ENCODE data around the gene GADD45G.

GADD45G gene

DNA sequence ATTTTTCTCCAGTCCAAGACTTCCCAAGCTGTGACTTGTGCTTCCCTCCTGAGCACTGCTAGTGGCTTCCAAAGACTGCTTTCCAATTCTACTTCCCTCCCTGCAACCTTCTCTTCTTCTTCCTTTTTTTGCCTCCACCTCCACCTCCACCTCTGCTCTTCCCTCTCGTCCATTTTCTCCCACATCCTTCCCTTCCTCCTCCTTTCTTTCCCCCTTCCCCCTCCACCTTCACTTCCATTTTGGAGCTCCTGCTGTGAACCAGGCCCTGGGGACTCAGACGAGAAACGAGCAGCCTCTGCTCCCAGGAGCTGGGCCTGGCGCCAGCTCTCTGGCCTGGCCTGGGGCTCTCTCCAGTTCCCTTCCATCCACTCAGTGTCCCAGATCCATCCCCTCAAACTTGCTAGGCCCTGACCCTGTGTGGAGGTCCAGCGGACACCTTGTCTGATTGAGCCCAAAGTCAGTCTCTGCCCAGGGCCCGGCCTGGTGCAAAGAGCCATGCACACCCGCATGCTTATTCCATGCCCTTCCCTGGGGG is 5.6 kb downstream of the GADD45G start:
- no peak for DNase-seq

DNA sequence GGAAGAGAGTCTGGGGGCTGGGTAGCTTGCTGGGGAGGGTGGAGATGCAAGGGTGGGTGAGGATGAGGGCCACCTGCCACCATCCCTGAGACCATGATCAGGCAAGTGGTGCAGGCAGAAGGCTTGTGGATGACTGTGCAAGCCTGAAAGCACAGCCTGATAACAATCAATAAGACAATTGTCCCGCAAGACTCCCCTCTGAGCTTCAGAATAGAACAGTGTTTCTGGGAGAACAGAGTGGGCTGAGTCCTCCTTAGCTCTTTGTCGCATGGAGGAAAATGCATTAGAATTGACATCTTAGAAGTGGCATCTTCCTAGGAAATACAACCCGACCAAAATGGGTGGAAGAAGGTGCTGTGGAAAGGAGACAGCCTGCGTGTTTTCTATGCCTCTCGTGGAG is 6.6 kb downstream of the GADD45G start:
- no peak for DNase-seq

DNA sequence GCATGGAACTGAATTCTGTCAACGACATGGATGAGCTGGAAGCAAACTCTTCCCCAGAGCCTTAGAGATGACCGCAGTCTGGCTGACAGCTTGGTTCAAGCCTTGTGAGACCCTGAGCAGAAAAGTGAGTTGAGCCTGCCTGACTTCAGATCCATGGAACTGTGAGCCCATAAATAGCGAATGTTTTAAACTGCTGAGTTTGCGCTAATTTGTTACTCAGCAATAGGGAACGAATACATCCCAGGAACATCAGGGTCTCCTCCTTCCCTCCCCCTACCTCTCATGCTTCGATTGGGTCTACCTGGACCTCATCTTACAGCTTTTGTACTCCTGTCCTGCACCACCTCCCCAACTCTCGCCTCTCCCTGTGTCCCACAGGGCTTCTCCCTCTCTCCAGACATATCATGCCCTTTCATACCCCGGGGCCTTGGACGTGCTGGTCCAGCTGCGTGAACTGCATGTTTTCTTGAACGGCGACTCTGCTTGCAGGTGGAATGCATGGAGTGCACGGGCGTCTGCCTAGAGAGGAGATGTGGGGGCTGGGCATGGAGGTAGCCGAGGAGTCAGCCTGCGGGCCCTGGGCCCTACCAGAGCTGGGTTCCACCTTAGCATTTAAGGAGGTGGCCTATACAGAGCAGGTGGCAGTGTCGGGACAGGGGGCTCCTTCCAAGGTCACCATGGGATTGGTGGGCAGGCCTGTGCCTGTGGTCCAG is 7.9 kb downstream of the GADD45G start:
- no peak for DNase-seq

DNA sequence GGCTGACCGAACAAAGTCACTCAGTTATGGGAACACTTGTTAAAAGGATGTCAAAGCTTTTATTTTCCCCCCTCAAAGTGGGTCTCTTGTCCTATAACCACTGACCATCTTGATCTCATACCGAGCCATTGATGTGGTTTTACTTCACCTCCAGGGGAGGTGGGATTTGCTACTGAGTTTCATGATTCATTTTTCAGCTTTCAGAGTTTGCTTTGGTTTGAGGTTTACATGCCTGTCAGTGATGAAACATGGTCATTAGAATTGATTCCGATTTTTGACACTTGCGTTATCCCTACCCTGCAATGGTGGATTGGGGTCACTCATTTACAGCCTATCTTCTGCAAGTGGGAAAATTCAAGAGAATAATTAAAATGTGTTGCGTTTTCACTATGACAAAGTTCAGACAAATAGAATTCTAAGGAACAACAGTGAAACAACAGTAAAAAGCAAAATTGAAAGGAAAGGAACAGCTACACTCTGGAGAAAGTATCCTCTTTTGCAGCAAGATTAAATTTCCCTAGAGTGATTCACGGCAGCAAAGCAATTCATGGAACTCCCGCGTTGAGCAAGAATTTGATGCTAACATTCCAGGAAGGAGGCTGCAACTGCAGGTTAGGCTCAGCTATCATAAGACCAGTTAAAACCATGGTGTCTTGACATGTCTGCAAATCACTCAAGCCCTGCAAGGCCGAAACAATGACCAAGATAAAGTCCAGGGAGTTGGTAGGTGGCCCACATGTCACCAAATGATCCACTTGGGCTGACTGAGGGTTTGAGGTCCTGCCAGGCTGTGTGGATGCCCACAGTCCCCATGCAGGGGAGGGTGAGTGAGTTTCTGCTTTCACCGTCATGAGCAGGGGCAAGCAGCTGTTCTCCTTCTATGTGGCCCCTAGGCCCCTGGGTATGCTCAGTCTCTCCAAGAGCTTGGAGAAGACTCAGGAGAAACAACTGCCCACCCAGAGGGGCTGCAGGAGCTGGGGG is 9.4 kb downstream of the GADD45G start:
- DNase-seq = no peak

DNA sequence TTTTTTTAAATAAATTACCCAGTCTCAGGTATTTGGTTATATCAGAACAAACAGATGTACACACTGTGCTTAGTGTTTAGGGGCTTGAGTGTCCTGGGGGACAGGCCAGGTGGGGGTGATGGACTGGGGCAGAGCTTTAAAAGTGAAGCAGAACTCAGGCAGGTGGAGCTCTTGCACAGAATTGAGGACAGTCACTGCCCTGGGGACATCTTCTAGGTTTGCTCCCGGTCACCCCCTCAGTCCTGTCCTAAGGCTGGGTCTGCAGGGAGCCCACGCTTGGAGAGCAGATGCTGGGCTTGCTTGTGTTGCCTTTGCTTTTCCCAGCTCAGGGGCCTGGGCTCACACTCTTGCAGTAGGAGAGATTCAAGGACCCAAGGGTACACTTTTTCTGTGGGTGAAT is 10.8 kb downstream of the GADD45G start:
- DNase-seq = no peak

DNA sequence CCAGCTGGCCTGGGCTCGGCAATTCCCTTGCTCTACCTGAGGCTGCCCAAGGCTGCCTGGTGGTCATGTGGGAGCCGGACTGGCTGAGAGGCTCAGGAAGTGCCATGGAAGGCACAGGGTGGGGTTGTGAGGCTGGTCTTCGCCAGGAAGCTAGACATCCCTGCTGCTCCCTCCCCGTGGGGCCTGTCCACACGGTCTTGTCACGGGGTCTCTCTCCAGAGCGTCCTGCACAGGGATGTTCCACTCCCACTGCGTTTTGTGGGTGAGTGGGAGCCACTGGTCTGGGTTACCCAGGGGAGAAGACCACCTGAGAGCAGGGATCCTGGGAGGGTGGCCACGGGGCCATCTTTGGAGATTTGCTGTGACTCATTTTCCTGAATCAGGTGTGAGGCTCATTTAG is 11.6 kb downstream of the GADD45G start:
- DNase-seq = no peak

DNA sequence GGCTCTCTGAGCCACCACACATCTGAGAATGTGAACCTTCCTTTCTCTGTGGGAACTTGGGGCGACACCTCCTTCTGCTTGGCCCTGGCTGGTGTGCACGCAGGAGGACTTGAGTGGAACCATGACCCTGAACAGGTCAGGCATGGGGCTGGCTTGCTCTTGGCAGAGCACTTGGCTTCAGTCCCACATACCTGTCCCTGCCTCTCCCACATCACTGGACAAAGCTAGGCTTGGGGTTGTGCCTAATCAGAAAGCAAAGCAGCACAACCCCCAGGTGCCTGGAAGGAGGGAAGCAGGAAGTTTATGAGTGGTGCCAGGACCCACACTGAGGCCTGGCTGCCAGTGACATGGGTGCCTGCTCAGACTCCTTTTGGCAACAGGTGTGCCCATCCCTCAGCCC is 13.2 kb downstream of the GADD45G start:
- no peak for DNase-seq

DNA sequence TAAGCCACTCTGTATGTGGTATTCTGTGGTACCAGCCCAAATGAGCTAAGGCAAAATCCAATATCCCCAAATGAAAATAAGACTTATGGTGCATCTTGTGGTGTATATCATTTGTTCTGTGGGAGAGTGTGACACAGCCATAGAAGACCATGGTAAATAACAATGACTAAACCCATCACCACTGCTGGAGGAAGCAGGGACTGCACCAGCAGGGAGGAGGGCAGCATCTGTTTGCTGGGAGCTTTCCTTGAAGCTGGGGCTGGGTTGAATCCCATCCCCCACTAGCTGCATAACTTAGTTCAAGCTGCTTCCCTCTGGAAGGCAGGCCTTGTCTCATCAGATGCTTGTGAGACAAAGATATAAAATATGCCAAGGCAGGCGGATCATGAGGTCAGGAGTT is 14.2 kb downstream of the GADD45G start:
- no peak for DNase-seq

DNA sequence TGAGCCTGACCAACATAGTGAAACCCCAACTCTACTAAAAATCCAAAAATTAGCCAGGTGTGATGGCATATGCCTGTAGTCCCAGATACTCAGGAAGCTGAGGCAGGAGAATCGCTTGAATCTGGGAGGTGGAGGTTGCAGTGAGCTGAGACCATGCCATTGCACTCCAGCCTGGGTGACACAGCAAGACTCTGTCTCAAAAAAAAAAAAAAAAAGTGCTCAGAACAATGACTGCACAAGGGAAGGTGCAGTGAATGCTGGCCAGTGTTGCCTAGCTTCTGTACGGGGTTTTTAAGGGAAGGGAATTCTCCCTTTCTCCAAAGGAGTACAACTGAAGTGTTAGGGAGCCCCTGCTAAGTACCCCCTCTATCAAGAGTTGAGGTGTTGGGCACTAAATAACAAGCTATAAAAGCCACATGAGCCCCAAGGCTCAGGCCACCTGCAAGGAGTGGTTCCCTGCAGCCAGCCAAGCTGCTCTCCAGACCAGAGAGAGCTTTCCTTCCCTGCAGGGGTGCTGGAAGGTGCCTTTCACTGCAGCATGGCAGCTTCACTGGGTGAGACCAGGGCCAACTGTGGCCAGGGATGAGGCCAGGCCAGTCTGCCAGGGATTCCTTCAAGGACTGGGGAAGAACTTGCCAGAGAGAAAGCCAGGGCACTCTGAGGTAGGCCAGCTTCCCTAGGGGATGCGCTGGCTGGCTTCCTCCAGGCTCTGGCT is 14.8 kb downstream of the GADD45G start:
- DNase-seq = no peak

DNA sequence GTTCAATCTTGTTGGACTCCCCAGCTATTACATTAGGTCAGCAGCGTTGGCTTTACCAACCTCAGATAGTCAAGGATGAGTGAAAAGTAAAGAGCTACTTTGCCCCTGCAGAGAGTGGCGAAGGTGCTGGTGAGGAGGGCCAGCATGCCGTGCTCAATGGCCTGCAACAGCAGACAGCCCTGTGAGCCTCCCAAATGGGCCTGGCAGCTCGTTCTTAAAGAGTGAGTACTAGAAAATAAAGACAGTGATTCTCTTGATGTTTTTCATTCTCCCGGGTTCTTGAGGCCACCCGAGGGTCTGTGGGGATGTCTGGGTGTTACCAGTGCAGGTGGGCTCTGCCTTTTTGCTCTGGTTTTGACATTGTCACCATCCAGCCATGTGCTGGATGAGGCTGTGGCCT is 16.2 kb downstream of the GADD45G start:
- DNase-seq = no peak

DNA sequence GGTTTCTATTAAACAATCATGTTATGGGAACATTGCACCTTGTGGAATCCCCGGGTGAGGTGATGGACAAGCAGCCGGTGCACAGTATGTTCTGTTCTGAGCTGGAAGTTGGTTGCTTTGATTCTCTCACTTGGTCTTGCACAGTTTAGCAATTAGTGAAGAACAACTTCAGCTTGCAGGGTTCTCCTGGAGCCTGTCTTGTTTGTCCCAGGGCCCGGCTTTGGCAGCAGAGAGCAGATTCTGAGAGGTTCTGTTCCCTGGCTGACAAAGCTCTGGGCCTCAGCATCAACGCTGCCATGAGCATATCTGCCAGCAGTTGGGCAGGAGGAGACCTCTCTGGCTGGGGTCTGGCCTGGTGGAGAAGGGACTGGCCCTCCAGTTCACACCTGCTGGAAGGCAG is 16.9 kb downstream of the GADD45G start:
- no peak for DNase-seq

DNA sequence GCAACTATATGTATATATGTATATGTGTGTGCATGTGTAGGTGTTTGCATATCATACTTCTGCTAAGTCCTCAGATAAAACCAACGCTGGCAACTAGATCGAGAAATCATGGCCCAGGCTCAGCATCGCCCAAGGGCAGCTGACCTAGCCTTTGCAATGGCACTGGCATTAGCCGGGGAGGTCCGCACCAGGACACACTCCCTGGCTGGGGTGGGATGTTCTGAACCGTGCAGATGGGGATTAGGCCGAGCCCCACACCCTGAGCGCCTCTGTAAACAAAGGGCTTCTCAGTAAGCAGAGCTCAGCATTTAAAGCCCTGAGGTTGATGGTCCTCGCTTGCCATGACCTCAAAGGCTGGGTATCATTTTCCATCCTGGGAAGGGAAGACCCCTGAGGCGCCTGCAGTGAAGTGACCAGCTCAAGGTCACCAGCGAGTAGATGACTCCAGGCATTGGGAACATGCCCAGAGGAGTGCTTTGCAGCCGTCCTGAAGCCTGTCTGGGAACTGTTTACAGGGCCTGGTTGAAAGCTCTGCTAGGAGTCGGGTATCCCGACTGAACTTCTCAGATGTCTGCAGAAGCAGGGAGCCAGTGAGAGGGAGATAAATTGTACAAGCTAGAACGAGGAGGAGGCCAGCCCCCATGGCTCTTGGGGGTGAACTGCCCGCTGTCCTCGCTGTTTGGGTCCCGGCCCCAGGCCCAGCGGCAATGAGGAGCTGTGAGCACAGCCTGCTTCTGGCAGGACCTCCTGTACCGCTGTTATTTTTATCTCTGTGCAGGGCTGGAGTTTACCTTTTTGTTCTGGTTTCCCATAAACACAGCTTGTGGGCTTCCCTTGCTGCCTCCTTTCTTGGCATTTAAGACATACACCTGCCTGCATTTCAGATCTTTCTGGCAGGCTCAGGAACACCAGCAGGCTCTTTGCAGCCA is 18.4 kb downstream of the GADD45G start:
- DNase-seq = no peak

DNA sequence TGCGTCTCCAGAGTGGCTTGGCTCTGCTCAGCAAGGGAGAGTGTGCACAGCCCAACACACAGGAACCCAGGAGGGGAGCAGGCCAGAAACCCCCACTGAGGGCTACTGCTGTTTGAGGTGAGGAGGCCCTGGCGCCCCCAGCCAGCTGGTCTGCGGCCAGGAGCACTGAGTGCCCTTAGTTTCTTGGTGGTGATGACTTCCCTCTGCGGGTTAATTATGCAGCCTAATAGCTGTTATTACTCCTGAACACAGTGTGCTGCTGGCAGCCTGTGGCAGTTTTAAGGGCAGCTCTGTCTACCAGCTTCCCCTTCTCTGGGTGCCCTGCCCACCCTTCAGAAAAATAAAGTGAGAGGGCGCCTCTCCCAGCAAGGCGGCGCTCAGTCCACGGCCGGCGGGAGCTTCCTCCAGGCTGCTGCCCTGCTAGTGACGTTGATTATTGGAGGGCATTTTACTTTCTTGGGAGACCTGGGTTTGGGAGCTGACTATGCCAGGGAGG is 19.2 kb downstream of the GADD45G start:
- no peak for DNase-seq

DNA sequence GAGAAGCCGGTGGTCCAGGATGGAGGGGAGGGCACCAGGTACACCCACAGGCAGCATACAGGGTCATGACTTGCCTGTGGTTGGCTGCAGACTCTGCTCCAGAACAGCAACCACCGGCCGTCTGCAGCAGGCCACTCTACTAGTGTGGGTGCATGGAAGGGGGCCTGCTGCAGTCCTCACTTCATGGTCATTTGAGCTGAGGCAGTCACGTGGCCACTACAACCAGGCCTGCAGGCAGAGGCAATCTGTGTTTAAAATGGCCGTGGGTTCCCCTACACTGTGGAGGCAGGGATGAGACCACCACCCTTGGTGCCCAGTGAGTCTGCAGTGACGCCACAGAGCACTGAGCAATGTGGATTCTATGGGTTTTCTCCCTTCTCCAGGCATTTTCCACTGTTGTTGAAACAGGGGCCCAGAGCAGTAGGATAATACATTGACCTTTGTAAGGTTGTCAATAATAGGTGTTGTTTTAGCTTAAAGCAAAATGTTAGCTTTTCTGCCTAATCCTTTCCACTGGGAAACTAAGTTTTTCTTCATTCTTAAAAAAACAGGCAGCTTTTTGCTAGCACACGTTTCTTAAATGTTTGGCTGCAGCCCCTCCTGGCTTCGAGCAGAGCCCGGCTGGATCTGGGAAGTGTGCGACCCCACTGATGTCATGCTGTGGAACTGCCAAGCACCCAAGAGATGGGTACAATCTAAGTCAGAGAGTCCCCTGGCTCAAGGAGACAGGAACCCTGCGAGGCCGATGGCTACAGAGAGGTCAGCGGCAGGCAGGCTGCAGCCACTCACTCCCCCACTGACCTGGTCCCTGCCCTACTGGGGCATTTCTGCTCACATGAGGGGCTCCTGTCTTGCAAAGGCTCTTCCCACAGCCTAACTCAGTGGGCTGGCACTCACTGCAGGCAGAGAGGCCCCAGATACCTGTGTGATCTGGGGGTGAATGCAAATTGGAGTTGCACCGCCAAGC is 21.2 kb downstream of the GADD45G start:
- DNase-seq = no peak

DNA sequence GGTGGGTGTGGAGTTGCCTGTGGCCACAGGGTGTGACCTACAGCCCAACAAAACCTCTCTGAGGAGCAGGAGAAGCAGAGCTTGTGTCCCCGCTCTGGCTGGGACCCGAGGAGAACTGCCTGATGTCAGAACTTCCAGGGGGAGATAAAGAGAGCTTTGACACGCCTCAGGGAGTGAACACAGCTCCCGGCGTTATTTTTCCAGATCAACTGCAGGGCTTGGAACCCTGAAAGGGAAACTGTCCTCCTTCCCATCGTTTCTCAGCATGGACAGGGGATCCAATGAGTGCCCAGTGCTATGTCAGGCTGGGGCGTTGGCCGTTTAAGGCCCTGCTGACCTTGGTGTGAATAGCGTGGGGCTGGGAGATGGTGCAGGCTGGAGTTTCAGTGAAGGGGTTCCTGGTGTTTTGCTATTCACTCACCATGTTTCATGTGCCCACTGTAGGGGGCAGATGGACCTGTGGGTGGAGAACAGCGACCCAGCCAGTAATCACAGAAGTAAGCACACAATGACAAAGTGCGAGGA is 22.0 kb downstream of the GADD45G start:
- no peak for DNase-seq

DNA sequence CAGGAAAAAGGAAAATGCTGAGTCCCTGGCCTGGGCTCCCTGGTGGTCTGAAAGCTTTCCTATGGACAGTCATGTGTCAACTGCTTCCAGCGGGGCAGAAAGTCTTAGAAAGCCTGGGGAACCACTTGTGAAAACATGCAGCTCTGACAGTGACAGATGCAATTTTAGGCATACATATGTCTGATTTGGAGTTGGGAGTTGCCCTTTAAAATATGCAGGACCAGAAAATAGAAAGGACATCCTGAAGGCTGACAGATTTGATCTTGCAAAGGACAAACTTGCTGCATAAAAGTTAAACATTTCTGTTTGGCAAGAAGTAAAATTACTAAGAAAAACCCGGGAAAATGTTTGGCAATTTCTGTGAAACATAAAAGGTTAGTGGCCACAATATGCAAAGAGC is 23.8 kb downstream of the GADD45G start:
- no peak for DNase-seq

DNA sequence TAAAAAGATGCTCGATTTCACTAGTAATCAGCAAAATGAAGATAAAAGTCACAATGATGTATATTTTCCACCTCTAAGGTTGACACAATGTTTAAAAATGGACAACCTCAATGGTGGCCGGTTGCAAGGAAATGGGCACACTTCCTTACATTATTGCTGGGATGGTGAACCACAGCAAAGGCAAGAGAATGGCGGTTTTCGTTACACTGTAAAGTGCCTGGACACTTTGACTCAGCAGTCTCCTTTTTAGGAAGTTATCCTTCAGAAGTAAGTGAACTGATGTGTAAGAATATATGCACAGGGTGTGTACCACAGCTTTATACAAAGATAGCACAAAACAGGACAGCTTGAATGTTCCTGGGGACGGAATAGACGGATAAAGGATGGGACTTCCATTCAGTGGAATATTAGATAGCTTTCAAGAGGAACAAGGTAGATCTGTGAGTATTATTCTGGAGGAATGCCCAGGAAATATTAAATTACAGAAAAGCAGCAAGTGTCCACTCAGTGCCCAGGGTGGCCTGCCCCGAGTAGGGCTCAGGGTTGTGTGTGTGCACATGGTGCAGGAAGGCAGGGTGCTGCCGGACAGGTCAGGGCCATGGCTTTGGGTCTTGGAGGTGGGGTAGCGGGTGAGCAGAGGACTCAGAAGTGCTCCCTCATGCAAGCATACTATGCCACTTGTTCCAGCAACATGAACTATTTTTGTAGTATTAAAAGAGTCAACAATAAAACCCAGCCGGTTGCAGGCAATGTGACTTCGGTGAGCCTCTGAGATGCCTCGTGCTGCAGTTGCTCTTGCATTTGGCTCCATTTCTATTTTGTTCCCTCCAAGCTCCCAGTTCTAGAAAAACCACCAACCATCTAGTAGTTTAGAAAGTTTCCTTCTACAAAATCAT is 24.5 kb downstream of the GADD45G start:
- DNase-seq = no peak

DNA sequence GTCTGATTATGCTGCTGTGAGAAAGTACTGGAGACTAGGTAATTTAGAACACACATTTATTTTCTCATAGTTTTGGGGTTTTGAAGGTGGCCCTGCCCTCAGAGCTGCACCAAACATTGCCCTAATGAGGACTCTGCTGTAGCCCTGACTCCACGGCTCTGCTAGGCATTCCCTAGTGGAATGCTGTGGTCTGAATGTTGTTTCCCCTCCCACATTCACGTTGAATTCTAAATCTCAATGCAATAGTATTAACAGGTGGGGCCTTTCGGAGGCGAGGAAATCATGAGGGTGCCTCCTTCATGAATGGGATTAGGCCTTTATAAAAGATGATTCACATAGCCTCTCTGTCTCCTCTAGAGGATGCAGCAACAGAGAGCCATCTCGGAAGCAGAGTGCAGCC is 25.7 kb downstream of the GADD45G start:
- DNase-seq = no peak

DNA sequence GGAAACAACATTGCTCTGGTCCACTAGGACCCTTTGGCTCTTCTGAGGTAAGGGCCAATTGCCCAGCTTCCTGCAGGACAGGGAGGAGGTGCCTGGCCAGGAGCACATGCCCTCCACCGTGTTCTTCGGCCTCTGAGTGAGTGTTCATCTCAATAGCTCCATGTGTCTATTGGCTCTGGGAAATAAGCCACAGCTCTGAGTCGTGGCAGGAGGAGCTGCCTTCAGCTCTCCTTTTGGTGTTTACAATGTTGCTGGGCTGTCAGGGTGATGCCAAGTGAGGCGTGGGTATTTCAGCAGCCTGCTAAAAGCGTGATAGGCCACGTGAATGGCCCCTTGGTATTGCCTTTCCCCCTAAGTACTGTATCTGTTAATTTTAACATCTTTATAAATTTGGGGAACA is 26.6 kb downstream of the GADD45G start:
- DNase-seq = no peak

All from activated T-cell treated with anti-CD3 and anti-CD28 coated beads, Interleukin-2, amount 50 U/mL, for 48 hours (primary cell).